H7 (cell line): ENCODE data around the gene PIM3. TPM values are rescaled to one million over a fixed set of nuclear protein-coding genes. Genes with fewer than 3 reads are reported as not detected.
"Not testable (repeated sequence)": the region's sequence is repeated elsewhere in the genome, so short reads cannot be mapped to it uniquely, and the experiment has no call there.

Experiments used
- DNase-seq: peaks from one replicate; pipeline ENCODE4 v3.0.0; 2012
- H3K27me3 ChIP-seq: 2 replicates; pipeline ENCODE4 v1.6.0; 2011; ENCODE audit warnings: mild to moderate bottlenecking, low read length; ENCODE audit not compliant: control insufficient read depth, insufficient read depth
- H3K36me3 ChIP-seq: replicated peaks from 2 replicates; pipeline ENCODE4 v1.5.1; 2011; ENCODE audit warnings: low read length; ENCODE audit not compliant: control insufficient read depth, insufficient read depth
- H3K4me3 ChIP-seq: 2 replicates; pipeline ENCODE4 v1.5.1; 2011; ENCODE audit warnings: low read depth, mild to moderate bottlenecking, control low read depth, low read length, moderate library complexity; ENCODE audit not compliant: insufficient read depth
- total RNA-seq: library from RNA; depleted of rRNA; stranded (reverse); fragments of >200 nt; shearing (Covaris generic); gene quantifications from 2 replicates; pipeline ENCODE4 v1.2.3, GENCODE V29; 2014

The PIM3 gene
- total RNA-seq, 1 experiment from 2014 or later = 71.2 TPM

DNA sequence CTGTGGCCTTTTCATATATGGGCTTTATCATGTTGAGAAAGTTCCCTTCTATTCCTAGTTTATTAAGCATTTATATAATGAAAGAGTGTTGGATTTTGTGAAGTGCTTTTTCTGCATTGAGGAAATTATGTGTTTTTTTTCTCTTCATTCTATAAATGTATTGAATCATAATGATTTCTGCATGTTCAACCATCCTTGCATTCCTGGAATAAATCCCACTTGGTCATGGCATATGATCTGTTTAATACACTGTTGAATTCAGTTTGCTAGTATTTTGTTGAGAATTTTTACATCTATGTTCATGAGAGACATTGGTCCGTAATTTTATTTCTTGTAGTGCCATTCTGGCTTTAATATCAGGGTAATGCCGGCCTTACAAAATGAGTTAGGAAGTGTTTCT is 25.8 kb downstream of the PIM3 start:
- no peak for DNase-seq
- H3K4me3 ChIP-seq = no peak overlapping the region
- peaks cover 20% of the 10 kb centered on the region for H3K27me3 ChIP-seq
- no peaks in the 10 kb centered on the region for H3K36me3 ChIP-seq

DNA sequence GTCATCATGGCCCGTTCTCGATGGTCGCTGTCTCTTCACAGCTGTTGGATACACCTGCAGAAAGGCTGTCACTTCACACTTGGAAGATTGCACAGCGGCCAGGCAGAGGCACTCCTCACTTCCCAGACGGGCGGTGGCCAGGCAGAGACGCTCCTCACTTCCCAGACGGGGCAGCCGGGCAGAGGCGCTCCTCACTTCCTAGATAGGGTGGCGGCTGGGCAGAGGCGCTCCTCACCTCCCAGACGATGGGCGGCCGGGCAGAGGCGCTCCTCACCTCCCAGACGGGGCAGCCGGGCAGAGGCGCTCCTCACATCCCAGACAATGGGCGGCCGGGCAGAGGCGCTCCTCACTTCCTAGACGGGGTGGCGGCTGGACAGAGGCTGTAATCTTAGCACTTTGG is 29.3 kb downstream of the PIM3 start:
- not testable (repeated sequence) for H3K36me3 ChIP-seq, DNase-seq, H3K4me3 ChIP-seq, H3K27me3 ChIP-seq

DNA sequence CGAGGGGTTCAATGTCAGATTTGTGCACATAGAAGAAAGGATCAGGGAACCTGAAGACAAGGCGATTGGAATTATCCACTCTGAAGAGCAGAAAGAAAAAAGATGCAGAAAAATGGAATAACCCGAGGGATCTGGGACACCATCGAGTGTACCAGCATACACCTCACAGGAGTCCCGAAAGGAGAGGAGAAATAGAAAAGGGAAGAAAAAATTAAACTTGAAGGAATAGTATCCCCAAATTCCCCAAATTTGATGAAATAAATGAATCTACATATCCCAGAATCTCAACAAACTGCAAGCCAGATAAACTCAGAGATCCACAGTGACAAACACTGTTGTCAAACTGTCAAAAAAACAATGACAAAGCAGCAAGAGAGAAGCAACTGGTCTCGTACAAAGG is 30.6 kb downstream of the PIM3 start:
- H3K36me3 ChIP-seq = no peaks in the 10 kb centered on the region
- no peak for DNase-seq
- H3K27me3 ChIP-seq = no peaks in the 10 kb centered on the region
- no peak overlapping the region for H3K4me3 ChIP-seq

DNA sequence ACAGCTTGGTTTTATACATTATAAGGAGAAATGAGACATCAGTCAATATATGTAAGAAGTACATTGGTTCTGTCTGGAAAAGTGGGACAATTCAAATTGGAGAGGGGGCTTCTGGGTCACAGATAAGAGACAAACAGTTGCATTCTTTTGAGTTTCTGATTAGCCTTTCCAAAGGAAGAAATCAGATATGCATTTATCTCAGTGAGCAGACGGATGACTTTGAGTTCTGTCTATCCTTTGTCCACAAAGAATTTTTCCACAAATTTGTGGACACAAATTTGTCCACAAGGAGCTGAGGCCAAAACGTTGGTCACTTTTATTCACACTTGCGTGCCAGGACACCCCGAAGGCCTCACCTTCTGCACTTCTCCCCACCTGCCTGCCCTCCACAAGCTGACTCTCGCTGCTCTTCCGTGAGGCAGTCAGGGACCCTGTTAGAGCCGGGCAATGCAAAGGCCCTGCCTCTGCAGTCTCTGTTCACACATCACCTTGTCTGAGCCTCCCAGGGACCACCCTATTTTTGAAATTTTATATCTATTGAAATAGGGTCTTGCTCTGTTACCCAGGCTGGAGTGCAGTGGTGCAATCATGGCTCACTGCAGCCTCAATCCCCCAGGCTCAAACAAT is 31.4 kb downstream of the PIM3 start:
- DNase-seq = no peak
- Histone ChIP-seq H3K36me3 (no peaks in the 10 kb centered on the region), H3K27me3 (no peaks in the 10 kb centered on the region), H3K4me3 (no peak overlapping the region)

DNA sequence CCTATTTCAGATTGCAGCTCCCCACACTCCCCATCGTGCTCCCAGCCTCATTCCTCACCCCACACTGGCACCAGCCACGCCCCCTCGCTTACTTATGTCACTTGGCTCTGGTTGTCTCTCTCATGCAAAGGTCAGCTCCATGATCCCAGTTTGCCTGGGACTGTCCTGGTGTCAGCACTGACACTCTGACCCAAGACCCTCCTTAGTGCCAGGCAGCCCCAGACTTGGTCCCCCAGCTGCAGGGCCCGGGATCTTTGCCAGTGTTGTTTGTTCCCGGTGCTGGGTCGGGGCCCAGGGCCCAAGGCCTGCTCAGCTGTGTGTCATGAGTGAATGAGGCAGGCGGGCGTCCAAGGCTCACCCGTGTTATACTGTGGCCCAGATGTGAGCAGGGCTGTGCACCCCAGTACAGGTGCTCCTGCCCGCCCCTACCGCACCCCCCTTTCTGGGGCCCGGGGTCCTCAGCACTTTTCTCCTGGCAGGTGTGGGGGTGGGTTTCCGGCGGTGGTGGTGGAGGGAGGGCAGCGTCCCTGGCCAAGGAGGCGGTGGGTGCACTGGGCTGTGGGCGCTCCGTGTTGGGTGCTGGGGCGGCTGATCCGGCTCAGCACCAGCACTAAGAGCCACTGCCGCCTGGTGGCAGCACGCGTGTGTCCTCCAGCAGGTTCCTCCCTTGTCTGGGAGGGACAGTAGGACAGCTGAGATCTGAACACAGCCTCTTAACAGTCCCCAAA is 32.5 kb downstream of the PIM3 start:
- DNase-seq = peak; percentile 91
- no peaks in the 10 kb centered on the region for H3K36me3 ChIP-seq
- no peaks in the 10 kb centered on the region for H3K27me3 ChIP-seq

DNA sequence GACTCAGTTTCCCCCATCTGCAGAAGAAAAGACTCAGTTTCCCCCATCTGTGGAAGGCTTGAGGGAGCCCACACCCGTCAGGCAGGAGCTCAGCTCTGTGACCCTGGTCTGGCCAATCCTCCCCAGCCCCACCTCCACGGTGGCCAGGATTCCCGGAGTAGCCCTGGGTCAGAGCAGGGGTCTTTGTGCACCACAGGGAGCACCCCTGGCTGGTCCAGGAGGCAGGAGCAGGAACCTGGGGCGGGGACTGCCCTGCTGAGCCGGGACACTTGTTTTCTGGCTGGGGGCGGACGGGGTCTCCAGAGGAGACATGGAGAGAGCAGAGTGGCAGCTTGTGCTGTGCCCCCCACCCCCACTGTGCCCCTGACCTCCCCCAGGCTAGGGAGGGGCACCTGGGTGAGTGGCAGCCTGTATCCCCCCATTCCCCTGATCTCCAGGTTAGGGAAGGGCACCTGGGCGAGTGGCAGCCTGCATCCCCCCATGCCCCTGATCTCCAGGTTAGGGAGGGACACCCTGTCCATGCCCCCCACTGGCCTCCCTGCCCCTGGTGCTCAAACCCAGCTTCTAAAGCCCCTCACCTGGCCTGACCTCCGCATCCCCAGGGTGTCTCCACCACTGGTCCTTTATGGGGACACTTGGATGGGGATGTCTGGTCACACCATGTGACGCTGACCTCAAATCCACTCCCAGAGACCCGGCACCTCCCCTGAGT is 33.2 kb downstream of the PIM3 start:
- Histone ChIP-seq H3K36me3 (no peaks in the 10 kb centered on the region), H3K4me3 (no peak overlapping the region), H3K27me3 (no peaks in the 10 kb centered on the region)
- DNase-seq = no peak

More for the DNA sequence above, 32.5 kb downstream of the PIM3 start:
- H3K4me3 ChIP-seq = no peak overlapping the region

DNA sequence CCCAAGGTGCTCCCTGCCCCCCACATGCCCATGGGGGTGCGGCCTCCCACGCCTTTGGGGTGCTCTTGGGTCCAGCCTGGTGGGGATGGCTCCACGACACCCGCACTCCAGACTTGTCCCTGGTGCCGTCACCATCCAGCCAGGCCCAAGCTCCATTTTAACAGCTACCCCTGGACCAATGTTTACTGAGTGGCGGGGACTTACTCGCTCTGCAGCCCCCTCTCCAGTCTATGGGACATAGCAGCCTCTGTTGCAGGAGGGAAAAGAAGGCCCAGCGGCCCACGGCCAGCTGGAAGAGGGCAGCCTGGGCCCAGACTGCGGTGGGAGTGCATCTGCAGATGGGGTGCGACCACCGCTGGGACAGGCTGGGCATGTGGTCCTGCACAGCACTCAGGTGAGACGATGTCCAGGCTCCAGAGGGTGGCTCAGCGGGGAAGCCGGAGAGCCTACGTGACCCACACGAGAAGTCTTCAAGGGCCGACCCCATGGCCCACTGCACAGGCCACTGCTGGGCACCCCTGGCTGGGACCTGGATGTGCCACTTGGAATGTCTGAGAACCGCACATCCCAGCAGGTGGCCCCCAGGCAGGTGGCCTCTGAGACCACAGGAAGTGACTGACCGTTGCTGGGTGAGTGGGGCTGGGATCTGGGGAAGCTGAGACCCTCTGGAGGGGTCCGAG is 33.9 kb downstream of the PIM3 start:
- DNase-seq = peak; percentile 49
- Histone ChIP-seq H3K27me3 (no peaks in the 10 kb centered on the region), H3K4me3 (no peak overlapping the region), H3K36me3 (no peaks in the 10 kb centered on the region)

DNA sequence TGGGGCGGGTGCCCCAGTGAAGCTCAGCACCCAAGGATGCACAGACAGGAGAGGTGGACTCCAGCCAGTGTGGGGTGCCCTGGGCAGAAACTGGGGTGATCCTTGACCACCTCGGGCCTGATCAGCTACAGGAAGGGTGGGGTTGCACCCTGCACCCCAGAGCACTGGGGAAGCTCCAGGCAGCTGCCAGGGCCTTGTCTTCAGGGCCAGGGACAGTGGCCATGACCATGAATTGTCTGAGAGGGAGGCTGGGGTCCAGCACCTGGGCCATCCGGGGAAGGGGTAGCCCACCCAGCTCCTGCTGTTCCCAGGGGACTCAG is 34.4 kb downstream of the PIM3 start:
- Histone ChIP-seq H3K27me3 (peaks cover 4% of the 10 kb centered on the region), H3K36me3 (no peaks in the 10 kb centered on the region), H3K4me3 (no peak overlapping the region)
- peak; percentile 43 for DNase-seq

DNA sequence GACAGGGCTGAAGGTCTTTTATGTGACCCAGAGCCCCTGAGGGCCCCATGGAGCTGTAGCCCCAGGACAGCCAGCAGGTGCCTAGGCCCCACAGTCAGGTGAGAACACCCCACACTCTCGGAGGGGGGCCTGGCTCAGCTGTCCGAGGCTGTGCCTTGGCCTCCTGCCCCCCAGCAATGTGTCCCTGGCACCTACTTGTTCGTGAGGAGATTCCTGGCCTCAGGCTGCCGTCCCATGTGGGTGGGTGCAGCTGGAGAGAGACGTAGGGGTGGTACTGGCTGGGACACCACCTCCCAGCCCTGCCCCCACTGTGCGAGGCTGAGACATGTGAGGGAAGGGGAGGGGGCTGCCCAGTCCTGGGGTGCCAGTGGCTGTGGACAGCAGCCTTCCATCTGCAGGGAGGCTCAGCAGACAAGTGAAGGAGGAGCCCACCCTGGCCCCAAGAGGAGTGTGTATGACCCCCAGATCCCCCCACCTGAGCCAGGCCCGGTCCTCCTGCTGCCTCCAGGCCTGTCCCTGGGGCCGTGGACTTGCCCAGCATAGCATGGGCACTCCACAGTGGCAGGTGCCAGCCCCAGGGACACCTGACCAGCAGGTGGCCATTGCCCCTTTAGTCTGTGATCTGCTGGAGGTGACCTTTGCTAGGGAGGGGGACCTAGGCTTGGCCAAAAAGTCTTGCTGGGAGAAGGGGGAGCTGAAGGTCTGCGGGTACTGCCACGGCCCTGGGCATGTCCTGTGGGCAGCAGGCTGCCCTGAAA is 35.0 kb downstream of the PIM3 start:
- no peaks in the 10 kb centered on the region for H3K36me3 ChIP-seq
- H3K4me3 ChIP-seq = no peak overlapping the region
- DNase-seq = peak; percentile 38
- H3K27me3 ChIP-seq = peaks cover 9% of the 10 kb centered on the region

DNA sequence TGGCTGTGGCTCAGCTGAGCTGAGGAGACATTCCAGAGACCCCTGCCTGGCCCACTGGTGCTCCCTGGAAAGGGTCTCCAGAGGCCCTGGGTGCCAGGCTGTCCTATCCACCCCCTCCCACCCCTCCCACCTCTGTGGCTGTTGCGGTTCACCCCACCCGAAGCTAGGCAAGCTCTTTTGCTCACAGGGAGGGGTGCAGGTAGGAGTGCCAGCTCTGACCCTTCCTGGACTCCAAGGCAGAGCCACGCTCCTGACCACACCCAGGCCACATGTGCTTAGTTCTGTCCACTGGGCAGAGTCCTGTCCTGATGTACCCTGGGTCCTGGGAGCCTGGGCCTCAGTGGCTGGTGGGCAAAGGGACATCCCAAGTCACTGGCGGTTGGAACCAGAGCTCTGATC is 35.5 kb downstream of the PIM3 start:
- peaks cover 14% of the 10 kb centered on the region for H3K27me3 ChIP-seq
- DNase-seq = no peak
- no peaks in the 10 kb centered on the region for H3K36me3 ChIP-seq
- no peak overlapping the region for H3K4me3 ChIP-seq

DNA sequence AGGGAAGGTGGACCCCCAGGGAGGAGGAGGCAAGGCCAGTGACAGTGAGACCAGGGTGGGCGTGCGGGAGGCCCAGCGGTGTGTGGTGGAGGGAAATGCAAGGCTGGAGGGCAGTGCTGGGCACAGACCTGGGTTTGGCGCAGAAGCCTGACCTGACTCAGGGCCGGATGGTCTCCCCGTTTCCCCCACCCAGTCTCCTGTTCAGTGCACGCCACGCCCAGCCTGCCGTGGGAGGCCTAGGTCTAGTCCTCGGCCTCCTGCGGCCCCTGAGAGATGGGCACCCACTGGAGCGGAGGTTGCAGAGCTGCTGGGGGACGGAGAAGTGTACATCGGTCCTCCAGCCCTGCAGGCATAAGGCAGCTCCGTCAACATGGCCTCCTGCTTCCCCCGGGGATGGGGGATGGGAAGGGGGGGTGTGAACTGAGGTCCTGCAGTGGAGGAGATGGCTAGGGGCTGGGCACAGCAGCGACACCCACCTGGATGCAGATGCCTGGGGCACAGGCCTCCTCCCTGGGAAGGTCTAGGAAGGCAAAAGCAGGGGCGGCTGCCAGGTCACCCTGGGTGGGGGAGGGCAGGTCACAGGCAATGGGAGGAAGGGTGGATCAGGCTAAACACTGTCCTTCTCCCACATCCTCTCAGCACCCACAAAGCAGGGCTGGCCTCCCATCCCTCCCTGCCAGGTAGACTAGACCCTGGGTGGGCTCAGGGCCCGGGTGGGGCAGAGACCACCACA is 36.1 kb downstream of the PIM3 start:
- Histone ChIP-seq H3K4me3 (no peak overlapping the region), H3K27me3 (peaks cover 16% of the 10 kb centered on the region), H3K36me3 (no peaks in the 10 kb centered on the region)
- DNase-seq = peak; percentile 64

DNA sequence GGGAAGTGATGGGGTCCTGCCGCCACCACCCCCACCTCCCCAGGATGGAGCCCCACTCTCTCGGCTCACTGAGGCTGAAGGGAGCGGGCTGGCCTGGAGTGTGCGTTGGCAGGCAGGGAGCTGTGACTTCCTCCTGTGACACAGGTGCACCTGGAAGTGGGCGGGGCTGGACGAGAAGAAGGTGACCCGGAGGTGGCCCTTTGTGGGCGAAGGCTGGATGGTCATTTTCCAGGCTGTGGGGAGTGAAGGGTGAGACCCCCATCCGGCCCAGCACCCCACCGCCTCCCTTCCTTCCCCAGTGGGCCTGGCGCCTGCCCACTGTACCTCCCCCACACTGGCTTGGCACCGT is 36.7 kb downstream of the PIM3 start:
- Histone ChIP-seq H3K27me3 (peaks cover 16% of the 10 kb centered on the region), H3K36me3 (no peaks in the 10 kb centered on the region), H3K4me3 (no peak overlapping the region)
- DNase-seq = peak; percentile 56

DNA sequence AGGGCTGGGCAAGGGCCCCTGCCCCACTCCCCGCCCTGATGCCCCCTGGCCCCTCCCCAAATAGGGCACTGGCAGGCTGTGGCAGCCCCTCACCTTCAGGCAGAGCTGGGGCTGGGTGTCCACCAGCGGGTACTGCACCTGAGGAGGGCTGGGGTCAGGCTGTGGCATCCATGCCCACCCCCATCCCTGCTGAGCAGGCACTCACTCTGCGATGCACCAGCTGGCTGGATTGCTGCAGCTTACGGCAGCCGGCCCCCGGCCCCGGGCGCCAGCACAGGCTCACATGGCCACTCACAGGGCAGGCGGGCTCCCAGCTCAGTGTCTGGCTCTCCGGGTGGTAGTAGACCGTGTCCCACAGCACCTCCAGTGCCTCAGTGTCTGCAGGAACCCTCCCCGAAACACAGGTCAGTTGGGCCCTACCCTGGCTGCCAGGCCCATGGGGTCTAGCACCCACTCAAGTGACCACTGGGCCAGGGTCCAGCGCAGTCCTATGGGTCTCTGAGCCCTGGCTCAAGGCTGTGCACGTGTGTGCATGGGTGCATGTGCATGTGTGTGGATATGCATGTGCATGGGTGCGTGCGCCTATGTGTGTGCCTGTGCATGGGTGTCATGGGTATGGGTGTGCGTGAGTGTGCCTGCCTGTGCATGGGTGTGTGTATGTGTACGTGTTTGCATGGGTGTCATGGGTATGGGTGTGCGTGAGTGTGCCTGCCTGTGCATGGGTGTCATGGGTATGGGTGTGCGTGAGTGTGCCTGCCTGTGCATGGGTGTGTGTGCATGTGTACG is 37.6 kb downstream of the PIM3 start:
- H3K36me3 ChIP-seq = no peaks in the 10 kb centered on the region
- H3K27me3 ChIP-seq = peaks cover 16% of the 10 kb centered on the region
- DNase-seq = peak; percentile 56
- H3K4me3 ChIP-seq = no peak overlapping the region
